Measurements from ENCODE around the gene ATAD2B.

The ATAD2B gene

DNA sequence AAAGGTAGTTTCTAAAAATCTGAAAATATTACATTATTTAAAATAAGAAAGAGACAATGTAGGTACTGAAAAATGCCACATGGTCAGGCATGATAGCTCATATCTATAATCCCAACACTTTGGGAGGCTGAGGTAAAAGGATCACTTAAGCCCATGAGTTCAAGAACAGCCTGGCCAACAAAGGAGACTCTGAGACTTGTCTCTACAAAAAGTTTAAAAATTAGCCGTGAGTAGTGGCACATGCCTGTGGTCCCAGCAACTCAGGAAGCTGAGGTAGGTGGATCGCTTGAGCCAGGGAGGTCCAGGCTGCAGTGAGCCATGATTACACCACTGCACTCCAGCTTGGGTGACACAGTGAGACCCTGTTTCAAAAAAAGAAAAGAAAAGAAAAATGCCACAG lies 21.8 kb downstream of the ATAD2B start:
- DNase-seq = no peak

DNA sequence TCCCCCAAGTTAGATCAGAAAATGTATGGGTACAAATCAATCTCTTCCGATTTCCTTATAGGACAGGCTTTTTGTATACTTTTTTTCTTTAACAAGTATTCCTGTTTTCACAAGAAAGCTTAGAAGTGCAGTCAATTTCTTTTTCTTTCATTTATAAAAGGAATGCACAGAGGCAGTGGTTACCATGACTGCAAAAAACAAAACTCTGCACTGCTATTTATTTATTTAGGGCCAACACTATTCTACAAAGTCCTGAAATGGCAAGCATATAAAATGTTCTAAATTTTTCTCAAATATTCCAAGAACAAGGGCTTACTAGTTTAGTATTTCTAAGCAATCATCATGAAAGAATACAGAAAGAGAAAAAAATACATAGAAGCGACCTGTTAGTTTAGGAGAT lies 22.2 kb downstream of the ATAD2B start:
- DNase-seq = no peak

DNA sequence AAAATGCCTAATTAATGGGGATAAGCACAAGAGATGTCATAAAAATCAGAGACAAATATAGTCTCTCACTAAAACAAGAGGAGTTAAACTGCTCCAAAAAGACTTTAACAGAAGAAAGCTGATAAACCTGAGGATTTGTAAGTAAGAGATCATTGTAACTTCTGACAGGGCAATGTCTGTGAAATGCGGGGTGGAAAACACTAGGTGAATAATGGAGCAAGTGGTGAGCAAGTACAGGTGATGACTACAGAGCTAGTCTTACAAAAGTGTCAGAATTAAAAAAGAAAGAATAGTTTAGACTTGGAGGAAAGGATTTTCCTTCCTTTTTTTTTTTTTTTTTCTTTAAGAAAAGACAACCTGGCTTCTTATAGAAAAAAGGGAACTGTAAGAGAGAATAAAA lies 22.7 kb downstream of the ATAD2B start:
- DNase-seq = no peak

DNA sequence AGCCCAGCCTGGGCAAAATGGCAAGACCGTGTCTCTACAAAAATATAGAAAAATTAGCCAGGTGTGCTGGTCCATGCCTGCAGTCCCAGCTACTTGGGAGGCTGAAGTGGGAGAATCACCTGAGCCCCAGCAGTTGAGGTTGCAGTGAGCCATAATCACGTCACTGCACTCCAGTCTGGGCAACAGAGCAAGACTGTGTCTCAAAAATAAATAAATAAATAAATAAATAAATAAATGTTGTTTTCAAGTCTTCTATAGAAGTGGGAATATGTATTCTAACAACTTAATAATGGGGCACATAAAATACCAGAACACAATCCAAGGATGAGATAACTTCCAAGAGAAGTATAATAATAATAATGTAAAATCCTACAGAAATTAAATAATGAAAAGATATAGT lies 23.9 kb downstream of the ATAD2B start:
- no peak for DNase-seq

DNA sequence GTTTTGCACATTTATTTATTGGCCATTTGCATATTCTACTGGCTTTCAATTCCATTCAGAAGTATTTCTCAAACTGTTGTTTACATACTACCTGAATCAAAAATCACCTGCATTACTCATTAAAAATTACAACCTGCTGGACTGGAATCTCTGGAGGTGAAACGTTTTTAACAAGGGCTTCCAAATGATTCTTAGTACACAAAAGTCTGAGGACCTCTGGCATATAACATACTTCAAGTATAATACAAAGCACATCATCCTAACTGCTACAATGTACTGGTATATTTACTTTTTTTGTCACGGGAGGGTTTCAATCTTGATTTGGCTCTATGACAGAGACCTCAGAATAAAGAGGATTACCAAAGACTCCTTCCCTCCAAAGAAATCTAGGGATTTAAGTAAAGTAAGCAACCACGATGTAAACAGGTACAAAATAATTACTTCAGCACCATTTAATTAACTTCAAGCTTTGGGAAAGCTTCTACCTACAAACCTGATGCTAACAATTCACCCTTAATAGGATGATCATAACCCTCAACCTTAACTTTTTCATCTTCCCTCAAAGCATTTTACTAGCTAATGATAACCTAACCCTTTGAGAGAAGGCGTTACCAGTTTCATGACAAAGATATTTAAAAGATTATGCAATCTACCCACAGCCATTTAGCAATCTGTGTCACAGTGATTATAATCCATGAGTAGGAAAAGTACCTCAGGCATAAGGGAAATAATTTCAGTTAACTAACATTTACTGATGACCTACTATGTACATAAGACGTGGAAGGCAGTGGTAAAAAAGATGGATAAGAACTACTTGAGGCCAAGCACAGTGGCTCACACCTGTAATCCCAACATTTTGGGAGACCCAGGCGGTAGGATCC lies 24.7 kb downstream of the ATAD2B start:
- DNase-seq = no peak

DNA sequence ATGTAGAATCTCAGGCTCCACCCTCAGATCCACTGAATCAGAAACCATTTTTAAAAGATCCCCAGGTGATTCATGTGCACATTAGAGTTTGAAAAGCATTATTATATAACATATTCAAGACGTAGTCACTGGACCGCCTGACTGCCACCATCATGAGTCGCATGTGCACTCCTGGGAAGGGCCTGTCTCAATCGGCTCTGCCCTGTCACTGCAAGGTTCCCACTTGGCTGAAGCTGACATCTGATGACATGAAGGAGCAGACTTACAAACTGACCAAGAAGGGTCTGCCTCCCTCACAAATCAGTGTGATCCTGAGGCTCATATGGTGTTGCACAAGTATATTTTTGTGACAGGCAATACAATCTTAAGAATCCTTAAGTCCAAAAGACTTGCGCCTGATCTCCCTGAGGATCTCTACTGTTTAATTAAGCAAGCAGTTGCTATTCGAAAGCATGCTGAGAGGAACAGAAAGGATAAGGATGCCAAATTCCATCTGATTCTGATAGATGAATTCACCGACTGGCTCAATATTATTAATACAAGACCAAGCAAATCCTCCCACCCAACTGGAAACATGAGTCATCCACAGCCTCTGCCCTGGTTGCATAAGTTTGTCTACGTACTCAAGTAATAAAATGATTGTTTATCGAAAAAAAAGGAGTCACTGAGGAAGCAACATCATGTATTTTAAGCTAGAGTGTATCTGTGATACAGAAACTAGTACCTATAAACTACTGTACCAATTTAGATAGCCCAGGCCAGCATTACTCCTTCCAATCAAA lies 26.2 kb downstream of the ATAD2B start:
- DNase-seq = no peak

DNA sequence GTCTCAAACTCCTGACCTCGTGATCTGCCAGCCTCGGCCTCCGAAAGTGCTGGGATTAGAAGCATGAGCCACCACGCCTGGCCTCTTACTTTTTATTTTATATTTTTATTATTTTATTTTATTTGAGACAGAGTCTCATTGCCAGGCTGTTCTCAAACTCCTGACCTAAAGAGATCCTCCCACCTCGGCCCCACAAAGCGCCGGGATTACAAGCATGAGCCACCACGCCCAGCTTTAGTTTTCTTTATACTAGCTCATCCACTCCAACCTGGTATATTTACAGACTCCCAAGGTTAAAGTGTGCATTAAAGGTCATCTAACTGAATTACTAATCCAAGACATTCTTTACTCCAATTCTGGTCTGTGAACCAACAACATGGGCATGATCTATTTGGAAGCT lies 26.8 kb downstream of the ATAD2B start:
- DNase-seq = no peak

DNA sequence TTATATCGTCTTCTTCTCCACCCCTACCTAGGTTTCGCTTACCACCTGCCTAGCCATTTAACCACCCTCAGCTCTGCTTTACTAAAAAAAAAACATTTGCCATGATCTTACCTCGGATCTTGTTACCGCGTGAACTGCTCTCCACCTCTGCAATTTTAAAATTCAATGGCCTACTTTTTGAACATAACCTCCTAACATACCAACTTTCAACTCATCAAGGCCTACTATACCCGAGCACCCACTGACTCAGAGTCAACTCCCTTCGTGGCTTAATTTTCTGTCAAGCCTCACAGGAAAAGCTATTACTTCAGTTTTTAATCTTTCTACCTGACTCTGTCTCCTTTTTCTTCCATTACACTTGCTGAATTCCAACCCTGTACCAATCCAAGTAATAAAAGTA lies 55.7 kb downstream of the ATAD2B start:
- DNase-seq = no peak

DNA sequence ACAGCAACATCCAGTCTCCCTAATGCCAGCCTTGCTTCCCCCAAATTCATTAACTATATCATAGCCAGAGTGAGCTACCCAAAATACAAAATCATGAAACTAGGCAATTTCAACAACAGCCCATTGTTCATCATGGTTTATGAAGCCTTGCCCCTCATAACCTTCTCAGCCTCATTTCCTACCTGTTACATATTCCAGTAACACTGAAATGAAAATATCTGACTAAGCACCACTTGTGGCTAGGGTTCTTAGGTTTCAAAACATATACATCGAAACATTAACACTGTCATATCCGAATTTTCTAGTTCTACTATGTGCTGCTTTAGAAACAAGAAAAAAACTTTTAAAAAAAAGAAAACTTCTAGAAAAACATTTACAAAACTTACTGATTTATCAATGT lies 59.5 kb downstream of the ATAD2B start:
- DNase-seq = no peak

DNA sequence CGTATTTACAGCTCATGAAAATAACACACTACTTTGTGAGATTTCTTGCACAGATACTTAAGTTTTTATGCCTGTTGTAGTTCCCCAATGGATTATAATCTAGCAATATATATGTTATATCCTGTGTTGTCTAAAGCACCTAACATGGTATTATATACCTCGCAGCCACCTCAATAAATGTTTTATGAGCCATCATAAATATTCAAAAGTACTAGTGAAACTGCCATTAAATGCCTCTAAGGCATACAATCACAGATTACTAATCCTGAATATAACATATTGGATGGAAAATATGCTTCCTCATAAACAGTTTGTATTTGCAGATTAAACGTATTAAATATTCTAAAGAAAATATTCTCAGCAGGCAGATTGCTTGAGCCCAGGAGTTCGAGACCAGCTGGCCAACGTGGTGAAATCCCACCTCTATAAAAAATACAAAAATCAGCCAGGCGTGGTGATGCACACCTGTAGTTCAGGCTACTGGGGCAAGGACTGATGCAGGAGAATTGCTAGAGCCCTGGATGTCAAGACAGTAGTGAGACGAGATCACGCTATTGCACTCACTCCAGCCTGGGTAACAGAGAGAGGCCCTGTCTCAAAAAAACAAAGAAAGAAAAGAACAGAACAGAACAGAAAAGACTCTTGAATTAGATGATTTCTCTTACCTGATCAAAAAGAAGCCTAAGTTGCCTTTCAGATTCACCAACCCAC lies 64.1 kb downstream of the ATAD2B start:
- no peak for DNase-seq

DNA sequence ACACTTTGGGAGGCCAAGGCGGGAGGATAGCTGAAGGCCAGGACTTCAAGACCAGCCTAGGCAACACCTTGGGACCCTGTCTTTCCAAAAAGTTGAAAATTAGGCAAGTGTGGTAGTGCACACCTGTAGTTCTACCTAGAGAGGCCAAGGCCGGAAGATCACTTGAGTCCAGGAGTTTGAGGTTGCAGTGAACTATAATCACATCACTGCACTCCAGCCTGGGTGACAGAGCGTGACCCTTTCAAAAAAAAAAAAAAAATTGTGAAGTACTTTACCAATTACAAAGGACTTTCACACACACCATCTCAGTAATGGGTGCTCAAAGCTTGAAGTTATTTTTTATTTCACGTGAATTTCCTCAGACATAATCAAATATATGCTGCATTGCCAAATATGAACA lies 65.0 kb downstream of the ATAD2B start:
- no peak for DNase-seq

DNA sequence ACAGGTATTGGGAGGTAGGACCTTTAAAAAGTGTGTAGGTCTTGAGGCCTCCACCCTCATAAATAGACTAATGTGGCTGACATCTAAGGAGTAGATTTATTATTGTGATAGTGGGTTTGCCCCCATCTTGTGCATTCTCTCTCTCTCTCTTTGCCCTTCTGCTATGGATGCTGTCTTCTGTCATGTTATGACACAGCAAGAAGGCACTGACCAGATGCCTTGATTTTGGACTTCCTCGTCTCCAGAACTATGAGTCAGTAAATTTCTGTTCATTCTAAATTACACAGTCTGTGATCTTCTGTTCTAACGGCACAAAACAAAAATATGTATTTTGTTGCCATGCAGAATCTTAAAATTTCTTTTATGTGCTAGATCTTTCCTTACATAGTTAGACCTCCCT lies 66.9 kb downstream of the ATAD2B start:
- DNase-seq = no peak

DNA sequence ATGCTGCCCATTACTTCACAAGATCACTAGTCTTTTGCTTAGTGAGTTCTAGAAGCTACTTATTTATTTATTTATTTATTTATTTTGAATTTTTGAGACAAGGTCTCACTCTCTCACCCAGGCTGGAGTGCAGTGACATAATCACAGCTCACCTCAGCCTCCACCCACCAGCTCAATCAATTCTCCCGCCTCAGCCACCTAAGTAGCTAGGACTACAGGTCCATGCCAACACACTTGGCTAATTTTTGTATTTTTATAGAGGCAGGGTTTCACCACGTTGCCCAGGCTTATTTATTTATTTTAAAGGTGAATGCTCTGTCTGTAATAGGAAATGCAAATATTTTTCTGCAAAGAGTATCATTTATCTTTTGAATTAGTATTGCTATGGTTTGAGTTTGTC lies 67.7 kb downstream of the ATAD2B start:
- DNase-seq = no peak

DNA sequence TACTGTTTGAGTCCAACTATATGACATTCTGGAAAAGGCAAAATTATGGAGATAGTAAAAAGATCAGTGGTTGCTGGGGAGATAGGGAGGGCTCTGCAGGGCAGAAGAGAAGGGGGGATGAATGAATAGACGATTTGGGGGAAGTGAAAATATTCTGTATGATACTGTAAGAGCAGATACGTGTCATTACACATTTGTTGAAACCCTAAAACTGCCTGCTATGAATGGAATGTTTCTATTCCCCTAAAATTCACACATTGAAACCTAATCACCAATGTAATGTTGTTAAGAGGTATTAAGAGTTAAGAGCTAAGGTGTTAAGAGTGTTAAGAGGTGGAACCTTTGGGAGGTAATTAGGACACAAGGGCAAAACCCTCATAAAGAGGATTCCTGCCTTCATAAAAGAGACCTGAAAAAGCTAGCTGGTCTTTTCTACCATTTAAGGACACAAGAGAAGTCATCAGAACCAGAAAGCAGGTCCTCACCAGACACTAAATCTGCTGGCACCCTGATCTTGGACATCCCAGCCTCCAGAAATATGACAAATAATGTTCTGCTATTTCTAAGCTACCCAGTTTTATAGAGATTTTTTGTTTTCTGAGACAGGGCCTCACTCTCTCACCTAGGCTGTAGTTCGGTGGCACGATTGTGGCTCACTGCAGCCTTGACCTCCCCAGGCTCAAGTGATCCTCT lies 76.2 kb downstream of the ATAD2B start:
- no peak for DNase-seq

DNA sequence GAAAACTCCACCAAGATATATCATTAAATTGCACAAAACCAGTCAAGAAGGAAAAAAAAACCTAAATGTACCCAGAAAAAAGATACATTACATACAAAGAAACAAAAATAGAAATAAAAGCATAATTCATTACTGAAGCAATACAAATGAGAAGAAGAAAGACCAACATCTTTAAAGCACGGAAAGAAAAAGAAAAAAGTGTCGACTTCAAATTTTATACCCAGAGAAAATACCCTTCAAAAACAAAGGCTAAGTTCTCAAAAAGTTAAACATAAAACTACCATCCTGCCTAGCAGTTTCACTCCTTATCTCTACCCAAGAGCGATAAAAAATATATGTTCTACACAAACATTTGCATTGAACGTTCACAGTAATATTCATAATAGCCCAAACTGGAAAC lies 82.0 kb downstream of the ATAD2B start:
- no peak for DNase-seq

DNA sequence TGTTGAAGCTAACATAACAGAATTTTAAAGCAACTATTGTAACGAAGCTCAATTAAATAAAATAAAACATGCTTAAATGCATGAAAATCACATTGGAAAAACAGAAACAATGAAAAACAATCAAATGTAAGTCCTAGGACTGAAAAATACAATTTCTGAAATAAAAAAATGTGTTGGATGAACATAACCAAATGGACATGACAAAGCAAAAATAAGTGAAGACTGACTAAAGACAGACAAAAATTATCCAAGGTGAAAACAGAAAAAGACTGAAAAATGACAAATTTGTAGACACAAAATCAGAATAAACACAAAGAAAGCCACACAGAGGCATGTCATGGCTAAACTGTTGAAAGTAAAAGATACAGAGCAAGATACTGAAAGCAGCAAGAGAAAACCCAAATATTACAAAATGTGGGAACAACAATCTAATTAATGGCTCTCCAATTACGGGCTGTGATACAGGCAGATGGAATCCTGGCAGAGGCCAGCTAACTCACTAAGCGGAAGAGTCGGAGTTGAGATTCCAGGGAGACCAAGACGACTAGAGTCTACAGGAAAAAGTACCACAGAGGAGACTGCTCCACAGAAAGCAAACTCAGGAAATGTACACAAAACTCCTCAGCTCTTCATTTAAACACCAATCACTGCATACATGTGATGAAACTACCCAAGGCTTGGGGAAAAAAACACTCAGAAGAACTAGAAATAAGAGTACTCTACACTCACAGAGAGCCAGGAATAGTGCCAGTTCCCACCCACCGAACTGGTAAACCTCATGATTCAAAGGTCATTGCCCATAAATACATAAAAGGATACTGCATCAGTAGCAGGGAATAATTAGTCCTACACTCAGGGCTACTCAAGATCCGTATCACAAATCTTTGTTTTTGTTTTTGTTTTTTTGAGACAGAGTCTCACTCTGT lies 83.6 kb downstream of the ATAD2B start:
- DNase-seq = no peak

DNA sequence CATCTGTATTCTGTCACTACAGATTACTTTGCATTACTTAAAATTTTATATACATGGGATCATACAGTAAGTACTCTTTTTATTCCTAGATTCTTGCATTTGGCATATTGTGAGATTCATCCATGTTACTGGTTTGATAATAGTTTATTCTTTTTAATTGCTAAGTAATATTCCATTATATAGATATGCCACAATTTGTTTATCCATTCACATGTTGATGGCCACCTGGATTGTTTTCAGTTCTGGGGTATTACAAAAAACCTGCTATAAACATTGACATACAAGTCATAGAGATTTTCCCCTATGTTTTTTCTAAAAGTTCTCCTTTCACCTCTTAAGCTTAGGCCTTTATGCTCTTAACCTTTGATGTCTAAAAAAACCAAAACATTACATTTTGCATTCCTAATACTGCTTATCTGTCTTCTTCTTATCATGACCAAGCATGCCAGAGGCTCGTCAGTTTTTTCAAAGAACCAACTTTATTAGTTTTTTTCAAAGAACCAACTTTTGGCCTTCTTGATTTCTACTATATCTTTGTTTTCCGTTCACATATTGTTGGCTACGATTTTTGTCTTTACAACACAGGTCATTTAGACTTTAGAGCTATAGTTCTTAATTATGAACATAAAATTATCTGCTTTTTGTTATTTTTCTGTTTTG lies 86.9 kb downstream of the ATAD2B start:
- DNase-seq = no peak

DNA sequence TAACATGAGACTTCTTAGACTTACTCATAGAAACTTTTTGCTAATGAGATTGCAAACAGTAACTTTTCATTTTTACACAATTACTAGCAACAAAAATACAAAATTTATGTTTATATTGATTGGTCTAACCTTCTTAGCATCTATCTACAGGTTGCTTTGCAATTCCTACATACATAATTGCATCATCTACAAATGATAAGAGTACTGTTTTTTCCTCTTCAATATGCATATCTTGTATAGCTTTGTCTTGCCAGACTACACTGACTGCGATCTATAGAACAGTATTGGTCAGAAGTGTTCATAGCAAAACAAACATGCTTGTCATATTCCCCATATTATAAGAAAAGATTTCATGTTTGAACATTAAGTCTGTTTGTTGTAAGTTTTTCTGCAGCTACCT lies 87.9 kb downstream of the ATAD2B start:
- DNase-seq = no peak

DNA sequence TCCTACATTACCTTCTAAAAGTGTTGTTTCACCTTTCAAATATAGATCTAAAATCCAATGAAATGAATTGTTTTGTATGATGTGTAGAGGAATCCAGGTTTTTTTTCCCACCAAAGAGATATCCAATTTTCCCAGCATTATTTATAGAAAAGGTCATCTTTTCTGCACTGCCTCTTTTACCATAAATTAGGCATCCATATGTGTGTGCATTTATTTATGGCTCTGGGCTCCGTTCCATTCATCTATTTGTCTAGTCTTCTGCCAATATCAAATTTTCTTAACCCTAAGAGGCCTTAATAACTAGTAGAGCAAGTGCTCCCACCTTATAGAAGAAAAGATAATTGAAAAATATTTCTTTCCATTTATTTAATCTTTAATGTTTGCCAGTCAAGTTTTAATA lies 88.3 kb downstream of the ATAD2B start:
- no peak for DNase-seq

DNA sequence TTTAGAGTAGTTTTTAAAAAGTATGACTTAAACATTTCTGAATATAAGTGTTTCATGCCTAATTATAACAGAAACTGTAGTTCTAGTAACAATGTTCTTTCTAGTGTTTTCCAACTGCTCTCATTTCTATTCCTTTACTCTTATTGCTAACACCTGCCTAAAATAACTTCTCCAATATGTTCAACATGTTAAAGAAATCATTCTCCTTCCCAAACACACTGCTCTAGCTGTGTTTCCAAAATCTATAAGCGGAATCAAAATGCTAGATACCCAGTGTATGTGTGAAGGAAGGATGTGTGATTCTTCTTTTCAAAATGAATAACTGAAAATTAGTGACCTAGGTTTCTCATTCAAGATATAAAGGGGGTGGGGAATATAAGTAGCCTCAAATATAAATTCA lies 89.1 kb downstream of the ATAD2B start:
- DNase-seq = no peak

DNA sequence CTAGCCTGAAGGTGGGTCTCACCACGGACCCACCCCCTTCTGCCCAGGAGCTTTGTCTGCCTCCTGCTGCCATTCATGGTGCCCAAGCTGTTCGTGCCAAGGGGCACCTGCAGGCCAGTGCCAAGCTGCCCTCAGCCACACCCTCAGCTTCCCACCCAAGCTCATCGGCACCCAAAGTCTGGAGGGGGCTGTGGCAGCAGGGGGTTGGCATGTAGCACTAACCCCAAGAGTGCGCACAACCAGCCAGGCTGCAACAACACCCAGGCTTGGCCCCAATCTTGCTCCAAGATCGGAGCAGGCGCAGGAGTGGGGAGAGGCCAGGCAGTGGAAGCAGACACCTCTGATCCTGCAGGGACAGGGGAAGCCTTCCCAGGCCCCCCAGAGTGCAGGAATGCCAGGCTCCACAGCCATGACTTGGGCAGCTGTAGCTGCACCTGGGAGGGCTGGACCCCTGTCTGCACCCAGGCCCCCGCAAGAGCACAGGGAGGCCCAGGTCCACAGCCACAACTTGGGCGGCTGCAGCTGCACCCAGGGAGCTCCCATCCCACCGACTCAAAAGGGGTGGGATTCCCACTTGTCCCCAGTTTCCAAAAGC lies 89.9 kb downstream of the ATAD2B start:
- DNase-seq = no peak

Data from CD4-positive, alpha-beta T cell treated with Interleukin-10 for 1 hour (primary cell).